ENCODE data around the gene FAM110C. TPM values are rescaled to one million over a fixed set of nuclear protein-coding genes. Genes with fewer than 3 reads are reported as not detected.
"Not testable (repeated sequence)": the region's sequence is repeated elsewhere in the genome, so short reads cannot be mapped to it uniquely, and the experiment has no call there.

FAM110C gene
- total RNA-seq, 2 experiments from 2014 or later, result 0.15 to 0.40 TPM

DNA sequence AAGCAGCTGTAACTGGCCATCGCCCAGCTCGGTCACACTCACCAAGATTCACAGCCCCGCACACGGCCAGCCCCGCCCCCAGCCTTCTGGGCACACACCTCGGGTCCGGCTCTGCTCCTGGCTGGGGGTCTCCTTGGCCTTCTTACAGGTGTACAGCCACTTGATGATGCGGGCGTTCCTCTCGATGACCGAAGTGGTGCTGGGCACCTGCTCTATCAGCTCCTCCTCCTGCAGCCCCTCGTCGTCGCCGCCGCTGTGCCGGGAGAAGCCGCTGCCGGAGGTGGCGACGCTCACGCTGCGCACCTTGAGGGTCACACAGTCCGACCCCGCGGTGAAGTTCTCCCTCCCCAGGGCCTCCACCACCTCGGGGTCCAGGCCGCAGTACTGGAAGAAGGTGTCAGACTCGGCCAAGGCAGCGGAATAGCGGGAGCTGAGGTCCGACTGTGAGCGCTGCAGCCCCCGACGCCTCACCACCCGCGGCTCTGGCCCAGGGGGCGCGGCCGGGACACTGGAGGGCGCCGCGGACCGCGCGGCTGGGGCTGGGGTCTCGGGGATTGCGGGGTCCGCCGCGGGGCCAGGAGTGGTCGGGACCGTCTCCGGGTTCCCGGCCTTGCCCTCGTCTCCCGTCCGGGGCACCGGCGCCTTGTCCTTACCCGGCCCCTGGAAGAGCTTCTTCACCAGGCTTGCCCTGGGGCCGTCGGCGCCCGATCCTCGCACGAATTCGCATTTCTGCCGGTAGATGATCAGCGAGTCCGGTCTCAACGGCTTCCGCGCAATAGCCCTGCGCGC, 769 bp downstream of the FAM110C start:
- ChIA-PET POLR2A (interaction anchor here (1.0 kb wide), 1 partner anchor 10 kb away, joined by 3 read pairs; no protein-coding TSS in a partner anchor), CTCF (interaction anchor here (1.4 kb wide), 1 partner anchor 201 kb away, joined by 3 read pairs; no protein-coding TSS in a partner anchor)

DNA sequence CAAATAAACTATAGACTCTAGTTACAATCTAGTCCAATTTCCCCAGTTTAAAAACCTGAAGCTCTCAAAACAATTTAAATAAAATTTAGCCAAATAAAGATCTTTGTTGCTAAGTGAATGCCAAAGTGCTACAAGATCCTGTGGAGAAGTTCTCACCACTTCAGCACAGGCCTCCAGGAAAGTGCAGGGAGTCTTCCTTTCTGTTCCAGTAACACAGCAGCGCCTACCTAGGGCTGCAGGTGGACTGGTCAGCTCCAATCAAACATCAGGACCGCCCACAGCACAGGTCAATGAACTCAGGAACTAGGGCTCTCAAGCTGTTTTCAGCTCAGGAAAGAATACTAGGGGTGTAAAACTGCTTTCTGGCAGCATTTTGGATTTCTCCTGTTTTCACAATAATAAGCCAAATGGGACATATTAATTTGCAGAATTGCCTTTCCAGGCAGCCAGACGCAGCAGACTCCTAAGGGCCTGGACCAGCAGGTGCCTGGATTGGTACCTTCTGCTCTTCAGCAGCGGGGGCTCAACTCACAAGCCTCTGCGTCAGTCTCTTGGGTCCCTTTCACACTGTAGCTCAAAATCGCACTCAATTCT, 1.5 kb downstream of the FAM110C start:
- ChIA-PET CTCF (interaction anchor here (1.4 kb wide), 1 partner anchor 202 kb away, joined by 3 read pairs; no protein-coding TSS in a partner anchor), POLR2A (no interaction called here)

DNA sequence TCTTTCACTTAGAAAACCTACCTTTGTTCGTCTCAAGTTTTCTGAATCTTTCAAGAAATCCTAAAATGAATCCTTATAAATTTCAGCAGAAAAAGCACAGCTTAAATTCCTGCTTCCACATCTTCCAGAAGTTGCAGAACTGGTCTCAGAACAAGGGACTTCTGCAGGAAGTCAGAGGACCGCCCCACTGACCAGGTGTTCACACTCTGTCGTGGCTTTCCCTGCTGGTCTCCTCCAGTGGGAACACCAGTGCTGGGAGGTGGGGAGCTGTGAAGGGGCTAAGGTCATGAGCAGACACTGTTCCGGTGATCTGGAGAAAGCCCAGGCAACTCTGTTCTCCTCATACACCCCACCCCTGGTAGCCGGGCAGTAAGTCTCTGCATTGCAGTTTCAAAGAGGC, 3.5 kb downstream of the FAM110C start:
- ChIA-PET CTCF (no interaction called here), POLR2A (no interaction called here)

DNA sequence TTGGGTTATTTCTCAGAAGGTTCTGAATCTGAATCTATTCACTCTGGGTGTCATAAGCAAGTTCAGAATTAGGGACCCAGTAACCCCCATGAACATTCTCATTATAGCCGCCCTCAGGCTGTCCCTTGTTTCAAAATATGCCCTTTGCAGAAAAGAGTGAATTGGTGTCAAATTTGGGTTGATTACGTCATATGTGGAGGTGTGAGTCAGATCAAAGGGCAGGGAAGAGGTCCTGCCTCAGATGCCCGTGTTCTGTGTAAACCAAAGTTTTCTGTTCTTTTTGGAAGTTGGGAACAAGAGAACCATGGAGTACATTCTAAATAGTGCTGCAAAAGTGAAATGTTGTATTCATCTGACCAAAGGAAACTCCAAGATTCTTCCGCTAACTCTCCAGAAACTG, 5.8 kb downstream of the FAM110C start:
- POLR2A ChIA-PET, result no interaction called here
- CTCF ChIA-PET, result no interaction called here

DNA sequence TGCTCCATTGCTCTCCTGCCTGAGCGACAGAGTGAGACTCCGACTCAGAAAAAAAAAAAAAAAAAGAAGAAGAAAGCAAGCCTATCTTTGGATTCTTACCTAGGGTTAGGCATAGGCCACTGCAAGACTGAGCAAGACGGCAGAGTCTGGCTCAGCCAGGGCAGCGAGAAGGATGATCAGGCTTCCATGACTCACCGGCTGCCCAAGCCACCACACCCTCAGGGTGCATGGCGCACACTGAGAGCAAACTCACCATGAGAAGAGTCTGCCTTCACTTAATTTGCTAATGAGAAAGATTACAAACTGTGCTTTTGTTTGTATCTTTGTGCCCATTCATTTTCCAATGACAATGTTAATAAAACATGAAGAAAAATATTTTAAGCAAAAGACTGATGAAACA, 8.2 kb downstream of the FAM110C start:
- POLR2A ChIA-PET, result no interaction called here
- CTCF ChIA-PET, result no interaction called here

DNA sequence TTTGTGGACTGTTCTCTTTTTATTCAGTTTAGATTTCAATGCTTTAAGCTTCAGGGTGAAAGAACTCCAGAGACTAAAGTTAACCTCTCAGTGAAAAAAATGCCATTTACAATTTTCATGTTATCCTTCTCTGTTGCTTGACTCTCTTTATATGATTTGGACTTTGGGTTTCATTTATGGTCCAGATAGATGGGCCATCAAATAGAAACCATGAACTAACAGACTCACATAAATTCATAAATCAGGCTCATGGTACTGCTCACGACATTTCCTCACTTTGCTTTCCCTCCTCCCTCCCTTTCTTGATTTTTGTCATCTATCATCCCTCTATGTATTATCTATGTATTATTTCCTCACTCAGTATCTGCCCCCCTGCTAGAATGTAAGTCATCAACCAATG, 10.0 kb downstream of the FAM110C start:
- CTCF ChIA-PET, result no interaction called here
- POLR2A ChIA-PET, result no interaction called here

DNA sequence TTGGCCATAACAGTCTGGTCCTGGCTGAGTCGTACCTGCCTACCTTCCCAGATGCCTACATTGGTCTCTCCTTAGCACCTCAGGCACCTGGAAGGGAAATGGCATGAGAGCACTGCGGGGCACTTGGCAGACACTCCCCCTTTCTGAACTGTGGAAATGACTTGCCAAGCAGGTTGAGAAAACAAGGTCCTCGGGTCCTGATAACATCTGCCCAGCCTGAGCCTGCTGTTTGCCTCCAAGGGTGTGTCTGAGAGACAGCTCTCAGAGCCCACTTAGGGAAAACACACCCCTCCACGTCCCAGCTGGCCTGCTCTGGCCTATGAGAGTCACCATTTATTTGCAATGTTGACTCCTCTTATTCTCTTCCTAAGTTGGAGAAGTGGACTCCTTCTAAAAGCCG, 10.5 kb downstream of the FAM110C start:
- ChIA-PET CTCF (no interaction called here), POLR2A (interaction anchor here (0.7 kb wide), 1 partner anchor 10 kb away, joined by 3 read pairs; the partner anchor contains the start of gene FAM110C)

DNA sequence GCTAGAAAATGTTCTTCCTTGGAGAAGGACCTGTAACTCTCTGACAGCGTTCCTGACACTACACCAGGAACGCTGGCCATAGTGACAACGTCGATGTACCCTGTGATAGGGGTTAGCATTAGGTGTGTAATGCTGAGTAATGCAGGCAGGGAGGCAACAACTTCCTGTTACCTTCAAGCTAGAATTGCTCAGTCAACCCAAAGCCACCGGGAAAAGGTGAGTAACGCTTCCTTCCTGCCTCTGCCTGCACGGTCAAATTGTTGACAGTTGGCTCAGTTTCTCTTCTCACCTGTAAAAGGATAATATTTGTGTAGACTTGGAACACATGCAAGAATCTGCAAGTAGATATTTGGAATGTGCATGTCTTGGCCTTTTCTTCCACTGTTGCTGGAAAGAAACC, 12.7 kb downstream of the FAM110C start:
- ChIA-PET POLR2A (no interaction called here), CTCF (no interaction called here)

DNA sequence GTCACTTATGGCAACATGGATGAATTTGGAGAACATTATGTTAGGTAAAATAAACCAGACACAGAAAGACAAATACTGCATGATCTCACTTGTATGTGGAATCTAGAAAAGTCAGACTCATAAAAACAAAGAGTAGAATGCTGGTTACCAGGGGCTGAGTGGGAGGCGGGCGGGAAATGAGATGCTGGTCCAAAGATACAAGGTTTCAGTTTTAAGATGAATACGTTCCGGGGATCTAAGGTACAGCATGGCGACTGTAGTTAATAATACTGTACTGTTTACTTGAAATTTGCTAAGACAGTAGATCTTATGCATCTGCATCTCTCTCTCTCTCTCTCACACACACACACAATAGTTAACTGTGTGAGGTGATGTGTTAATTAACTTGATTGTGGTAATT, 14.2 kb downstream of the FAM110C start:
- ChIA-PET CTCF (interaction anchor here (1.7 kb wide), 1 partner anchor 13 kb away, joined by 5 read pairs; no protein-coding TSS in a partner anchor), POLR2A (no interaction called here)

DNA sequence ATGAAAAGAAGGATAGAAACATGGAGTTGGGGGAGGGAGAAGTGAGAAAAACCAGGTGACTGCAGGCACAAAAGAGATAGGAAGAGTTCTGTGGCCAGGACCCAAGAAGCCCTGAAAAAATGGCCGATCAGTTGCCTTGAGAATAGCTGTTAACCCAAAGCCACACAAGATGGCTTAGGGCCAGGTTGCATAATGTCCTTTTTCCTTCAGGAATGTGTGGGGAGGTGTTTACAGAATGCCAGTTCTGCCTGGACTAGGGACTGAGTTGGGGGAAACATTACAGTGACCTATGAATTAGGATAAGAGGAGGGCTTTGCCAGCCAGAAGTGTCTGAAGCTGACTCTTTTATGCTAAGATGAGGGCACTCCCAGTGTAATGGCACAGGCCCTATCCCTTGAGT, 17.1 kb downstream of the FAM110C start:
- ChIA-PET POLR2A (interaction anchor here (1.6 kb wide), 1 partner anchor 18 kb away, joined by 3 read pairs; no protein-coding TSS in a partner anchor), CTCF (no interaction called here)

DNA sequence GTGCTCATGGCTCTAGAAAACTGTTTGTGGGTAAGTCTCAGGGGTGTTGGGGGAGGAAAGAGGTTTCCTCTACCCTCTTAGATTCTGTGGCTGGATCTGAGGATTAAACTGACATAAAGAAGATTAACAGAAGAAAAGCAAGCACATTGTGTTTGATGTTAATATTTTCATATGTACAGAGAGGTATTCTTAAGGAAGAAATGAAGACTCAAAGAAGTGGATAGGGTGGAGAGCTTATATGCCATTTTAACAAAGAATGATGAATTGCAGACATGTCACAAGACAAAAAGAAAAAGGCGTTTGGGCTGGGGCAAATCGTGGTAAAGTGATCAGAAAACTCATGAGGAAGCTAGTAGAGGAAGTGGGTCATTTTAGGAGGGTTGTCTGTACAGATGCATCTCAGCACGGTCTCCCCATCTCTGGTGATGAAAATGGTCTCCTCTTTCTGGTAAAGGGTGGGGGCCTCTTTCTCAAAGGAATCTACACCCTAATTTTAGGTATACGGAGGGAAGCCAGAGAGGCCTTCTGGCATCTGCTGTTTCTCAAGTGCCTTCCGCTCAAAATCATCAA, 17.8 kb downstream of the FAM110C start:
- CTCF ChIA-PET, result no interaction called here
- POLR2A ChIA-PET, result interaction anchor here (1.6 kb wide), 1 partner anchor 19 kb away, joined by 3 read pairs; no protein-coding TSS in a partner anchor

DNA sequence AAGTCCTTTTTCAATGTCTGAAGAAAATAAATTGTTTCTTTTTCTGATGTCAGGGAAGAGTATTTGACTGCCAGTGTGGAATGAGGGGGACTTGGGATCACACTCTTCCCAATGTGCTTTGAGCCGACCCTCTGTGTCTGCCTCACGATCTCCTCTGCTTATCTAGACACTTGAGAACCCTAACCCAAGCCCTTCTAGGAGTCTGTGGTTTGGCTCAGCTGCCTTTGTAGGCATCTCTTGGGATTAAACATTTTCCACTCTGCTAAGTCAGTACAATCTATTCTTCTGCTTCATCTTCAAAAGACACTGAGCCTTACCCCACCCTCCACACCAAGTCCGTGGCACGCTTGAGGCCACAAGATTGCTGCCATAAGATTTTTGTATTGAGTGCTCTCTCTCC, 19.4 kb downstream of the FAM110C start:
- CTCF ChIA-PET, result no interaction called here

DNA sequence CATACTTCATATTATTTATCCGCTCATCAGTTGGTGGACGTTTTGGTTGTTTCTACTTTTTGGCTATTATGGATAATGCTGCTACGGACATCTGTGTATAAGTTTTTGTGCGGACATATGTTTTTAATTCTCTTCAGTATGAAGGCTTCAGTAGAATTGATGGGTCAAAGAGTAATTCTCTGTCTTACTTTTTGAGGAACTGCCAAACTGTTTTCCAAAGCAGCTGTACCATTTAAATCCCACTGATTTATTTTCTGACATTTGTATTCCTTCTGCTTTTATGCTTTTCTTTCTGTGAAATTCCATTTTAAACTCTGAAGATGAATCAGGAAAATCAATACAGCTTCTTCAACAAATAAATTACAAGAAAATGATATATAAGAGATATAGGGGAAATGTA, 20.8 kb downstream of the FAM110C start:
- ChIA-PET POLR2A (no interaction called here), CTCF (no interaction called here)

More for the DNA sequence above, 19.4 kb downstream of the FAM110C start:
- POLR2A ChIA-PET, result no interaction called here

DNA sequence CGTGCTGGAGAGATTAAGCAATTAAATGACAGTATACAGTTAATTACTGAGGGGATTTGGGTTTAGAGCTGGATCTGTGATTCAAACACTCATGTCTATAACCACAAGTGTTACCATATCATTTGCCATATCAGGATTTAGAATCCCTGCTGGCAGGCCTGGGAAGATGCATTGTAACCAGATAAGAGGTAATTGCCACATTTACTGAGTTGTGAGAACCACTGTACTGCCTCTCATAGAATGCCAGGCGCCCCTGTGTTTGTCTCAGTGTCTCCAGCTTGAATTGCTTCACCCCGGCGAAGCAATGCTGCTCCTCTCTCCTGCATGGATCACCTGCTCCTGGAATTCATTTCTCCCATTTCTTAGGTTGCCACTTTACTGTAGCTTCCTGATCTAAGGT, 21.7 kb downstream of the FAM110C start:
- POLR2A ChIA-PET, CTCF ChIA-PET: not testable (repeated sequence)

DNA sequence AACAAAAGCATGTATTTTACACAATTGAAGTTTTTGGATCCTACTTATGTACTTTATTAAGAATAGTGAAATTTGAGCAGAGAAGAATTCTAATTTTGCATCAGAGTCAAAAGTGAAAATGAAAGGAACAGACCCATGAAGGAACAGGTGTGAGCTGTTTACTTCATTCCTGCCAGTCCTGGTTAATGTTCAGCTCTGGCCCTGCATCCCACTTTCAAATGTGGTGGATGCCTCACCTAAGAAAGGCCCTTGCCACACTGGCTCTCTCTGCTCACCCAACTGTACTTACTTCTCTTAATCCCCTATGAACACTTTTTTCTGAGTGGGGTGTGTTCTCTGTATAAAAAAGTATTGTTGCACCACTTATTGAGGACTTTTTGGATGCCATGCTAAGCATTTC, 22.2 kb downstream of the FAM110C start:
- POLR2A ChIA-PET, result no interaction called here
- CTCF ChIA-PET, result interaction anchor here (1.2 kb wide), 1 partner anchor 13 kb away, joined by 4 read pairs; no protein-coding TSS in a partner anchor

DNA sequence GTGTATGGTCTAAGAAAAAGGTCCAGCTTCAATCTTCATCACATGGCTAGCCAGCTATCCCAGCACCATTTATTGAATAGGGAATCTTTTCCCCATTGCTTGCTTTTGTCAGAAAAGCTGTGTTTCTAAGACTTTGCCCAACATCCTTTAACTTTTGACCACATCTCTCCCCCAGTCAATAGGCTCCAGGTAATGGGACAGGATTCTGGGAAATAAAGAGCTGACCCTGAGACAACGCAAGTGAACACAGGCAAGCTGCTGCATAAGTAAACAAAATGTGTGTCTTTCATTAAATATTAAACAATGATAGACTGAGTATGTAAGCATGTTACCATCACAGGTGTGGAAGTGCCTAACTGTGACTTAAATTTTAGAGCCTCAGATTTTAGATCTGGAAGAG, 23.0 kb downstream of the FAM110C start:
- CTCF ChIA-PET, result interaction anchor here (1.2 kb wide), 1 partner anchor 12 kb away, joined by 4 read pairs; no protein-coding TSS in a partner anchor
- POLR2A ChIA-PET, result no interaction called here

DNA sequence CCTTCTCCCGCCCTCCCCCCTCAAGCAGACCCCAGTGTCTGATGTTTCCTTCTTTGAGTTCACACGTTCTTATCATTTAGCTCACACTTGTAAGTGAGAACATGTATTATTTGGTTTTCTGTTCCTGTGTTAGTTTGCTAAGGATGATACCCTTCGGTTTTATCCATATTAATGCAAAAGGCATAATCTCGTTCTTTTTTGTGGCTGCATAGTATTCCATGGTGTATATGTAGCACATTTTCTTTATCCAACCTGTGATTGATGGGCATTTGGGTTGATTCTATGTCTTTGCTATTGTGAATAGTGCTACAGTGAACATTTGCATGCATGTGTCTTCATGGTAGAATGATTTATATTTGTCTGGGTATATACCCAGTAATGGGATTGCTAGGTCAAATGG, 24.1 kb downstream of the FAM110C start:
- CTCF ChIA-PET, result interaction anchor here (0.6 kb wide), 1 partner anchor 232 kb away, joined by 3 read pairs; no protein-coding TSS in a partner anchor
- POLR2A ChIA-PET, result not testable (repeated sequence)

DNA sequence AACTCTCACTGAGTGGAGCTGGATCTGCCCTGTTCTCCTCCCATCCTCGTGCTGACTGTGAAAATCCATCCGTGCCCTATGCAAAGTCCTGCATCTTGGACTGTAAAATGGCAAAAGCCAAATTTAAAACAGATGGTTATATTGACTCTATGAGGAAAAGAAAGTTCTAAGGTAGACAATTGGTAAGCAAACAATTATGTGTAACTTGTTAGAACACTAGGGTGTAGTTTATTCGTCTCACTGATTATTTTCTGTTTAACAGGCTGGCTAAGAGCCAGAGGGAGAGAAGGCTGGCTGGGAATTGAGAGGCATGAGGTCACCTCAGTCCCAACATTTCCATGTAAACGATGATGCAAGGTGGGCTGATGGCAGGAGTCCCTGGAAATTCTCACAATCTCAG, 26.0 kb downstream of the FAM110C start:
- POLR2A ChIA-PET, CTCF ChIA-PET: not testable (repeated sequence)

DNA sequence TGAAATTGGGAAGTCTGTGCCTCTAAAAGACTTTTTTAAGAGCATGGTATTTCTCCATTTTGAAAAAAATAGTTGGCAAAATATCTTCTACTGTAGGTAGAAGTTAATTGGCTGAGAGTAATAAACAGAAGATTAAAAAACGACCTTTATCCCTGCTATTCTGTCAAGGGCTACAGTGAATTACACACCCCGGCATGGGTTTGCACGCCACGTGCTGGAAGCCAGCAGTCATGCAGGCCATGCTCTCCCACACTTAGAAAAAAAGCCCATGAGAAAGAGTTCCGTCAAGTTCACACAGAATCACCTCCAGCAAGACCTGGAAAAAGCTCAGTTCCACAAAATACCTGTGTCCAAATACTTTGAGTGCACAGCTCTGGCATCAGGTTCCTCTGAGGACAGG, 26.8 kb downstream of the FAM110C start:
- ChIA-PET CTCF (interaction anchor here (1.2 kb wide), 1 partner anchor 12 kb away, joined by 5 read pairs; no protein-coding TSS in a partner anchor), POLR2A (no interaction called here)

DNA sequence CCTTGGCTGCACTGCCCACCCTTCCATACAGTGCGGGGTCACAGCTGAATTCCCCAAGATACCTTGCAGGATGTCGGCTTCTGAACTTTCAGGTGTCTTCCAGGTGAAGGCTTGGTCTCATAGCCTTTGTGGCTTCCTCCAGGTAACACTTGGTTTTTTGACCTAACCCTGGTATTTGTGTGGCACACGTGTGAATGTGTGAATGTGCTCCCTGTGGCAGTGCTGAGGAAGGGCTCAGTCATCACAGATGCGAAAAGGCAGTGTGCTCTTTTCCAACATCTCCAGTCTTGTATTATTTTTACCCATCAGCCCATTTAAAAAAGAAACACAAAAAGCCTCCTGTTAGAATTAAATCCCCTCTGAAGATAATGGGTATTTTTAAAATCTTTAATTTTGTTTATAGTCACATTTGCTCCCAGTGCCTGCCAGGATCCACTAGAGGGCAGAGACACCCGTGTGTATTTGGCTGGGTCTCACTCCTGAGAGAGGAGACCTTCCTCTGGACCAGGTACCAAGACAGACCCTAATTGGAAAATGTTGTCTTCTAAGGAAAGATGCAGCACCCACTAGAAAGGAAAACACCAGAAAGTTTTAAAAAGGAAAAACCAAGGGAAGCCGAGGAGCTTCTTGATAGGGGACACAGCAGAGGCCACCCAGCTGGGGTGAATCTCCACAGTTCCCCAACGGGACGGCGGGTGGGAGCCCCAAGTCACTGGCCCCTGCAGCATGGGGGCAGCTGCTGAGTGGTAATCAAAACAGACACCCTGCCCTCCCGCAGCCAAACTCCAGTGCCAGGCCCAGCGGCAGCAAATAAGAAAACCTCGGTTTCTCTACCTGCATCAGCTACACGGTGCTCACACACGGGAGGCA, 27.7 kb downstream of the FAM110C start:
- ChIA-PET CTCF (interaction anchor here (1.2 kb wide), 1 partner anchor 13 kb away, joined by 5 read pairs; no protein-coding TSS in a partner anchor), POLR2A (no interaction called here)

Measured in activated CD8-positive, alpha-beta memory T cell treated with anti-CD3 and anti-CD28 coated beads for 36 hours (primary cell).